Endothelial cell (in vitro differentiated cells): ENCODE measurements around the gene ACCSL. TPM values are rescaled to one million over a fixed set of nuclear protein-coding genes. Genes with fewer than 3 reads are reported as not detected.

Source experiments
- DNase-seq: peaks from one replicate; pipeline ENCODE4 v3.0.0; 2021; ENCODE audit warnings: low spot score
- H3K27ac Mint-ChIP-seq: one replicate; pipeline ENCODE4 v1.8.0; 2021; ENCODE audit warnings: mixed read lengths, inconsistent platforms; ENCODE audit not compliant: unreplicated experiment
- H3K27me3 Mint-ChIP-seq: one replicate; pipeline ENCODE4 v1.8.0; 2021; ENCODE audit warnings: mild to moderate bottlenecking, moderate library complexity, mixed read lengths, inconsistent platforms; ENCODE audit not compliant: unreplicated experiment
- H3K36me3 Mint-ChIP-seq: one replicate; pipeline ENCODE4 v1.8.0; 2021; ENCODE audit warnings: mild to moderate bottlenecking, low read depth, mixed read lengths, inconsistent platforms; ENCODE audit not compliant: unreplicated experiment
- H3K4me1 Mint-ChIP-seq: one replicate; pipeline ENCODE4 v1.8.0; 2021; ENCODE audit warnings: mild to moderate bottlenecking, mixed read lengths, inconsistent platforms; ENCODE audit not compliant: unreplicated experiment
- H3K4me3 Mint-ChIP-seq: one replicate; pipeline ENCODE4 v1.8.0; 2021; ENCODE audit warnings: mild to moderate bottlenecking, mixed read lengths, inconsistent platforms; ENCODE audit not compliant: unreplicated experiment
- H3K9me3 Mint-ChIP-seq: one replicate; pipeline ENCODE4 v1.8.0; 2021; ENCODE audit warnings: mixed read lengths, inconsistent platforms; ENCODE audit not compliant: unreplicated experiment
- total RNA-seq: library from RNA; stranded (reverse); fragmentation: NEBNext Ultra II Directional; extraction: Animal tissue kit (Norgen Biotek cat#: 25700); gene quantifications from one replicate; pipeline ENCODE4 v1.2.1, GENCODE V29; 2021; ENCODE audit not compliant: unreplicated experiment
- TF ChIP-seq, protein P1 (sequence below): fragments of 200-600 bp; sonication (generic); IDR thresholded peaks from one replicate; pipeline ENCODE4 v1.5.0; 2021; ENCODE audit warnings: antibody characterized with exemption; ENCODE audit not compliant: unreplicated experiment

The ACCSL gene
- total RNA-seq, 1 donor from 2014 or later: not detected

DNA sequence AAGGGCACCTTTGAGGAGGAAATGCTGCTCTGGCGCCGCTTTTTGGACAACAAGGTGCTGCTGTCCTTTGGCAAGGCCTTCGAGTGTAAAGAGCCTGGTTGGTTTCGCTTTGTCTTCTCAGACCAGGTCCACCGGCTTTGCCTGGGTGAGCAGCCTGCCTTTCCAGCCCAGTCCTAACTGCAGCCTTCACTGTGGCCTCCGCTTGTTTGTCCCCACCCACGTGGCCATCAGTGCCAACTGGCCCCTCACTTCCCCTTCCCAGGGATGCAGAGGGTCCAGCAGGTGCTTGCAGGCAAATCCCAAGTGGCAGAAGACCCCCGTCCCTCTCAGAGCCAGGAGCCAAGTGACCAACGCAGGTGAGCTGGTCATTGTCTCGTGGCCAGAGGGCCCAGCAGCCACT is 35.7 kb downstream of the ACCSL start:
- peaks cover 5% of the 10 kb centered on the region for H3K9me3 Mint-ChIP-seq
- peaks cover 62% of the 10 kb centered on the region for H3K36me3 Mint-ChIP-seq
- TF ChIP-seq, protein P1, sequence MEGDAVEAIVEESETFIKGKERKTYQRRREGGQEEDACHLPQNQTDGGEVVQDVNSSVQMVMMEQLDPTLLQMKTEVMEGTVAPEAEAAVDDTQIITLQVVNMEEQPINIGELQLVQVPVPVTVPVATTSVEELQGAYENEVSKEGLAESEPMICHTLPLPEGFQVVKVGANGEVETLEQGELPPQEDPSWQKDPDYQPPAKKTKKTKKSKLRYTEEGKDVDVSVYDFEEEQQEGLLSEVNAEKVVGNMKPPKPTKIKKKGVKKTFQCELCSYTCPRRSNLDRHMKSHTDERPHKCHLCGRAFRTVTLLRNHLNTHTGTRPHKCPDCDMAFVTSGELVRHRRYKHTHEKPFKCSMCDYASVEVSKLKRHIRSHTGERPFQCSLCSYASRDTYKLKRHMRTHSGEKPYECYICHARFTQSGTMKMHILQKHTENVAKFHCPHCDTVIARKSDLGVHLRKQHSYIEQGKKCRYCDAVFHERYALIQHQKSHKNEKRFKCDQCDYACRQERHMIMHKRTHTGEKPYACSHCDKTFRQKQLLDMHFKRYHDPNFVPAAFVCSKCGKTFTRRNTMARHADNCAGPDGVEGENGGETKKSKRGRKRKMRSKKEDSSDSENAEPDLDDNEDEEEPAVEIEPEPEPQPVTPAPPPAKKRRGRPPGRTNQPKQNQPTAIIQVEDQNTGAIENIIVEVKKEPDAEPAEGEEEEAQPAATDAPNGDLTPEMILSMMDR: no peak
- no peak for DNase-seq
- no peaks in the 10 kb centered on the region for H3K4me1 Mint-ChIP-seq
- no peak overlapping the region for H3K27ac Mint-ChIP-seq
- H3K27me3 Mint-ChIP-seq: peaks cover 2% of the 10 kb centered on the region
- H3K4me3 Mint-ChIP-seq: no peak overlapping the region

DNA sequence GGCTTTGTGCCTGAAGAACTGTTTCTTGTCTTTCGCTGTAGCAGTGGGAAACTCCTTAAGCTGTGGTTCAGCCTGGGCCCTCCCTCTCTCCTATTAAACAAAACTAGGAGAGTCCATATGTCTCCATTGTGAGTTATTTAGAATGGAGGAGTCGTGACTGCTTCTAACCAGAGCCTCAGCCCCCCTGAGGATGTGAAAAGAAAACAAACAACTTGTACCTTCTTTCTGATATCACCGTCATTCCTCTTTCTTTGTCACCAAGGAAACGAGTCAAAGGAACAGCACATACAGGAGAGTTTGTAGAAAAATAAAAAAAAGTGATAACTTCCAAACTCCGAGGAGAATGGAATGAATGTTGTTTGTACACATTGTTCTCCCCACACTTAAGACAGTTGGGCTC is 36.1 kb downstream of the ACCSL start:
- peaks cover 5% of the 10 kb centered on the region for H3K9me3 Mint-ChIP-seq
- peaks cover 3% of the 10 kb centered on the region for H3K27me3 Mint-ChIP-seq
- DNase-seq: no peak
- no peak overlapping the region for H3K27ac Mint-ChIP-seq
- H3K4me1 Mint-ChIP-seq: no peaks in the 10 kb centered on the region
- peak overlapping the region; percentile 47 for H3K4me3 Mint-ChIP-seq
- H3K36me3 Mint-ChIP-seq: peaks cover 64% of the 10 kb centered on the region
- TF ChIP-seq, protein P1: no peak

DNA sequence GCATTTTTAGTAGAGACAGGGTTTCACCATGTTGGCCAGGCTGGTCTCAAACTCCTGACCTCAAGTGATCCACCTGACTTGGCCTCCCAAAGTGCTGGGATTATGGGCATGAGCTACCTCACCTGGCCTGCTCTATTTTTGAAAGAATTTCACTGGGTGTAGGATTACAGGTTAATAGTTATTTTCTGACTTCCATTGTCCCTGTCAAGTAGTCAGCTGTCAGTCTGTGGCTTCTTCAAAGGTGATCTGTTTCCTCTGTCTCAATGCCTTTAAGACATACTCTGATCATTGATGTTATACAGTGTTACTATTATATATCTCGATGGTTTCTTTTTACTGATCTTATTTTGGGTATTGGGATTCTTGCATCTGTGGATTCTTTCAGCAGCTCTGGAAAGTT is 37.5 kb downstream of the ACCSL start:
- Mint-ChIP-seq H3K36me3 (peaks cover 65% of the 10 kb centered on the region), H3K27ac (no peak overlapping the region), H3K27me3 (peaks cover 4% of the 10 kb centered on the region), H3K4me1 (no peaks in the 10 kb centered on the region), H3K9me3 (peaks cover 10% of the 10 kb centered on the region), H3K4me3 (peak overlapping the region; percentile 2)
- TF ChIP-seq, protein P1: no peak
- DNase-seq: no peak

DNA sequence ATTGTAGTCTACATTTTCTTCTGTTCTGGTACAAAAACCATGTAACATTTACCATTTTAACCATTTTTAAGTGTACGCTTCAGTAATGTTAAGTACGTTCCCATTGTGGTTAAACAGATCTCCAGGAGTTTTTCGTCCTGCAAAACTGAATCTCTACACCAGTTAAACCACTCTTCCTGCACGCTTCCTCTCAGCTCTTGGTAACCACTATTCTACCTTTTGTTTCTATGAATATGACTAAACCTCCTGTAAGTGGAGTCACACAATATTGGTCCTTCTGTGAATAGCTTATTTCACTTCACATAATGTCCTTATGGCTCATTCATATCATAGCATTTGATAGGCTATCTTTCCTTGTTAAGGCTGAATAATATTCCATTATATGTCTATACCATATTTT is 40.6 kb downstream of the ACCSL start:
- H3K4me3 Mint-ChIP-seq: no peak overlapping the region
- no peak for DNase-seq
- peaks cover 10% of the 10 kb centered on the region for H3K9me3 Mint-ChIP-seq
- no peak overlapping the region for H3K27ac Mint-ChIP-seq
- TF ChIP-seq, protein P1: no peak
- H3K27me3 Mint-ChIP-seq: peaks cover 7% of the 10 kb centered on the region
- peaks cover 49% of the 10 kb centered on the region for H3K36me3 Mint-ChIP-seq
- H3K4me1 Mint-ChIP-seq: peaks cover 18% of the 10 kb centered on the region

DNA sequence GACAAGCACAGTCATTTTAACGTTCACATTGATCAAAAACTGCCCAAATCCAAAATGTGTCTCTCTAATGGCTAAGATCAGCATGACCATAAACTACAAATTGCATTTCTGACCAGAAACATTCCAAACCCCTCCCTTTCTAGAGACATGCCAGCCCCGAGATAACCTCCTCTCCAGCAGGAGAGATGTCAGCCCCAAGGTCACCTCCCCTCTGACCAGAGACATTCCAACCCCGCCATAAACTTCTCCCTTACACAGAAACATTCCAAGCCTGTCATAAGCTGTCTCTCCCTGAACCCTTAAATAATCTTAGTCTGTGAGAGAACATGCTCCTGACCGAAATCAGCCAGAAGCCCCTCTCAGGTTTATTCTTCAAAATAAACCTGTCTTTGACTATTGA is 41.1 kb downstream of the ACCSL start:
- Mint-ChIP-seq H3K9me3 (peaks cover 10% of the 10 kb centered on the region), H3K4me1 (peaks cover 22% of the 10 kb centered on the region), H3K27me3 (peaks cover 8% of the 10 kb centered on the region), H3K36me3 (peaks cover 50% of the 10 kb centered on the region), H3K4me3 (no peak overlapping the region), H3K27ac (no peak overlapping the region)
- TF ChIP-seq, protein P1: no peak
- no peak for DNase-seq
